GM06990 (cell line): ENCODE data around the gene CARS2.

Source experiments
- DNase-seq: peaks from one replicate; pipeline ENCODE4 v3.0.0-alpha.2; 2011; ENCODE audit not compliant: insufficient read length; ENCODE audit errors: extremely low read depth
- H3K27me3 ChIP-seq: replicated peaks from 2 replicates; pipeline ENCODE4 v1.6.0; 2011; ENCODE audit warnings: low read length; ENCODE audit not compliant: control insufficient read depth, insufficient read depth
- H3K36me3 ChIP-seq: 2 replicates; pipeline ENCODE4 v1.5.1; 2011; ENCODE audit warnings: low read length; ENCODE audit not compliant: control insufficient read depth, insufficient read depth
- H3K4me3 ChIP-seq: replicated peaks from 2 replicates; pipeline ENCODE4 v1.5.1; 2011; ENCODE audit warnings: low read depth, mild to moderate bottlenecking, control low read depth, low read length
- CTCF ChIP-seq: IDR thresholded peaks from 2 replicates; pipeline ENCODE4 v1.5.1; 2011; ENCODE audit warnings: low read length, control low read depth, mild to moderate bottlenecking, inconsistent platforms; ENCODE audit not compliant: insufficient read depth, poor library complexity, severe bottlenecking

CARS2 gene

DNA sequence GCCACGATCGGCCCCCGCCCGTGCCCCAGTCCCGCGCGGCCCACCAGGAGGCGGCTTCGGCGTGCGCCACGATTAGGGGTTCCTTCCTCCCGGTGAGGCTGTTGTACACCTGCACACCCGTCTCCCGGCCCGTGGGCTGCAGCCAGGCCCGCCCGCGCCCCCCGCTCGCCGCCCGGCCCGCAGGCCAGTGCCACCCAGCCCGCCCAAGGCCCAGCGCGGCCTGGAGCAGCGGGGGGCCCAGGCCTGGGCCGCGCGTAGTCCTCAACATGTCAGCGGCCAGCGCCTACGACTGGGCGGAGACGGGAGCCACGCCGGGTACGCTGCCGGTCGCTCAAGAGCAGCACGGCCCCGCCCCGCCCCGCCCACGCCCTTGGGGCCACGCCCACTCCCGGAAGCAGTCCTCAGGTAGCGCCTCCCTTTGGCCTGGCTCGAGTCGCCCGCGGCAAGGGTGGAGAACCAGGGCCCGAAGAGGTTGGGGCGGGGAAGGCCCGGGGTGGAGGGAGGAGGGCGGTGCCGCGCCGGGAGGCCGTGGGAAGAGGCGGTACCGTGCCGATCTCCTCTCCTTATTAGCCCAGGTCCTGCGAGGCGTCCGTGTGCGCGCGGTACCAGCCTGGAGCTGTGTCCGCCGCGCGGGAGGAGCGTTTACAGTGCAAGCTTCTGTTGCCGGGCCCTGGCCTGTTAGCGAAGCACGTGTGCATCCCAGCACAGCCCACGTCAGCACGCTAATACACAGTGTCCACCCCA is at the start of gene CARS2:
CARS2 (minus strand) TSS at position 291 of the 744 bp plus-strand sequence; CDS start at position 268, 23 bp downstream.
- DNase-seq: peak; percentile 98
- Histone ChIP-seq H3K27me3 (no peaks in the 10 kb centered on the region), H3K36me3 (peaks cover 5% of the 10 kb centered on the region), H3K4me3 (peak within 1 kb of the TSS; percentile 86)
- TF ChIP-seq CTCF: peak; percentile 16

DNA sequence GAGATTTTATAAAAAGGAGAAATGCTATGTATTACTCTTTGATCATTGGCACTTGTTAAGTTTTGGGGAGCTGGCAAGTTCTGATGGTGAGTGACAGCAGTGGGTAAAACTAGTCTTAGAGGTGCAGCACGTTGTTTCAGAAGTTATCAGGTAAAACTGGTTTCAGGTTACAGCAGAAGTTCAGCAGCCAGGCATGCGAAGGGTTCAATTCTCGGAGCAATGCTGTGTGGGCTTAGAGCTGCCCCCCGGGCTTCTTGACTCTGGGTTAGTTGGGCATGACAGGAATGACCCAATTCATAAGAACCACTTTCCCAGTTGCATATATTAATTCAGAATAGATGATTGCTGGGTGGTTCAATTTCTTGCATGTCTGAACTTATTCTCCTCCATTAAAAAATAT is 42.4 kb upstream of the CARS2 start:
- DNase-seq: no peak
- no peak for TF ChIP-seq CTCF
- no peaks in the 10 kb centered on the region for H3K36me3 ChIP-seq
- no peaks in the 10 kb centered on the region for H3K27me3 ChIP-seq
- no peak overlapping the region for H3K4me3 ChIP-seq

DNA sequence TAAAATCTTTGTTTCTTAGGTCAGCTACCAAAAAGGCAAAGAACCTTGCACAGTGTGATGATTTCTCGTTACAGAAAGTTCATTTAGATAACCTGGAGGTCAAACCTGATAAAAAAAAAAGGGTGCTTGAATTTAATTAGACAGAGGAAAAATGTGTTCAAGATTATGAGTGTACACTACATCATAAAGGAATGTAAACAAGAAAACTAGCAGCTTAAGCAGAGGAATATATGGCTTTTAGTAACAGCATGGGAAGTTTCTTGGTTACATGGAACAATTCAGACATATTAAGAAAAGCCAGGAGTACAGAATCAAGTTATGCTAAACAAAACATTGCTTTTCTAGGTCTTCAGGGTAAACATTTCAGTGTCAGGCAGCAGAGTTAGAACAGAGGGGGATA is 40.5 kb upstream of the CARS2 start:
- no peak overlapping the region for H3K4me3 ChIP-seq
- no peak for TF ChIP-seq CTCF
- DNase-seq: no peak
- H3K36me3 ChIP-seq: no peaks in the 10 kb centered on the region
- H3K27me3 ChIP-seq: no peaks in the 10 kb centered on the region

DNA sequence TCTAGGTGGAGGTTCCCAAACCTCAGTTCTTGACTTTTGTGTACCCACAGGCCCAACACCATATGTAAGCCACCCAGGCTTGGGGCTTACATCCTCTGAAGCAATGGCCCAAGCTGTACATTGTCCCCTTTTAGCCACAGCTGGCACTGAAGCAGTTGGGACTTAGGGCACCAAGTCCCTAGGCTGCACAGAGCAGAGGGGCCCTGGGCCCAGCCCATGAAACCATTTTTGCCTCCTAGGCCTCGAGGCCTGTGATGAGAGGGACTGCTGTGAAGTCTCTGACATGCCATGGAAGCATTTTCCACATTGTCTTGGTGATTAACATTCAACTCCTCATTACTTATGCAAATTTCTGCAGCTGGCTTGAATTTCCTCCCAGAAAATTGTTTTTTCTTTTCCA is 37.8 kb upstream of the CARS2 start:
- DNase-seq: no peak
- H3K27me3 ChIP-seq: no peaks in the 10 kb centered on the region
- no peak overlapping the region for H3K4me3 ChIP-seq
- TF ChIP-seq CTCF: no peak
- H3K36me3 ChIP-seq: no peaks in the 10 kb centered on the region

DNA sequence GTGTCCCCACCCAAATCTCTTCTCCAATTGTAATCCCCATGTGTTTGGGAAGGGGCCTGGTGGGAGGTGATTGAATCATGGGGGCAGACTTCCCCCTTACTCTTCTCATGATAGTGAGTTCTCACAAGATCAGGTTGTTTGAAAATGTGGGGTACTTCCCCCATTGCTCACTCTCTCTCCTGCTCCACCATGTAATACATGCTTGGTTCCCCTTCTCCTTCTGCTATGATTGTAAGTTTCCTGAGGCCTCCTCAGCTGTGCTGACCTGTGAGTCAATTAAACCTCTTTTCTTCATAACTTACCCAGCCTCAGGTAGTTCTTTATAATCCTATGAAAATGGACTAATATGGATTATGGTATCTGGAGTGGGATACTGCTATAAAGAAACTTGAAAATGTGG is 31.6 kb upstream of the CARS2 start:
- no peak for TF ChIP-seq CTCF
- H3K36me3 ChIP-seq: no peaks in the 10 kb centered on the region
- H3K27me3 ChIP-seq: no peaks in the 10 kb centered on the region
- DNase-seq: no peak
- no peak overlapping the region for H3K4me3 ChIP-seq
